ENCODE data around the gene PAPPA.

GRCh38 chr9:116437411-116438370, 284.1 kb downstream of the PAPPA start:
- TF ChIP-seq, protein P1, sequence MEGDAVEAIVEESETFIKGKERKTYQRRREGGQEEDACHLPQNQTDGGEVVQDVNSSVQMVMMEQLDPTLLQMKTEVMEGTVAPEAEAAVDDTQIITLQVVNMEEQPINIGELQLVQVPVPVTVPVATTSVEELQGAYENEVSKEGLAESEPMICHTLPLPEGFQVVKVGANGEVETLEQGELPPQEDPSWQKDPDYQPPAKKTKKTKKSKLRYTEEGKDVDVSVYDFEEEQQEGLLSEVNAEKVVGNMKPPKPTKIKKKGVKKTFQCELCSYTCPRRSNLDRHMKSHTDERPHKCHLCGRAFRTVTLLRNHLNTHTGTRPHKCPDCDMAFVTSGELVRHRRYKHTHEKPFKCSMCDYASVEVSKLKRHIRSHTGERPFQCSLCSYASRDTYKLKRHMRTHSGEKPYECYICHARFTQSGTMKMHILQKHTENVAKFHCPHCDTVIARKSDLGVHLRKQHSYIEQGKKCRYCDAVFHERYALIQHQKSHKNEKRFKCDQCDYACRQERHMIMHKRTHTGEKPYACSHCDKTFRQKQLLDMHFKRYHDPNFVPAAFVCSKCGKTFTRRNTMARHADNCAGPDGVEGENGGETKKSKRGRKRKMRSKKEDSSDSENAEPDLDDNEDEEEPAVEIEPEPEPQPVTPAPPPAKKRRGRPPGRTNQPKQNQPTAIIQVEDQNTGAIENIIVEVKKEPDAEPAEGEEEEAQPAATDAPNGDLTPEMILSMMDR (IDR thresholded peaks at IDR 0.05): no peak
- no peak for TF ChIP-seq POLR2A (IDR thresholded peaks at IDR 0.05)
